SK-N-SH (cell line): ENCODE data around the gene HMBS. TPM values are rescaled to one million over a fixed set of nuclear protein-coding genes. Genes with fewer than 3 reads are reported as not detected.

Experiments used
- CTCF ChIA-PET: fragments of 300-600, 350-600 bp; formaldehyde crosslinking; extraction: SDS; loops from one replicate; lab custom pipeline; 2021; lab: Yijun Ruan, JAX
- POLR2A ChIA-PET: fragments of 350-600 bp; sonication (Branson Sonifier 250); formaldehyde crosslinking; extraction: SDS; loops from one replicate; lab custom pipeline; 2020; ENCODE audit warnings: antibody characterized with exemption, inconsistent platforms; lab: Yijun Ruan, JAX
- DNase-seq: peaks from one replicate; pipeline ENCODE4 v3.0.0; 2012
- H2AFZ ChIP-seq: fragments of 200-600 bp; sonication (generic); 2 replicates; pipeline ENCODE4 v1.8.1; 2016; ENCODE audit warnings: antibody characterized with exemption, mild to moderate bottlenecking, low read depth
- H3F3A ChIP-seq: fragments of 200-600 bp; sonication (generic); replicated peaks from 2 replicates; pipeline ENCODE3; 2016; ENCODE audit warnings: antibody characterized with exemption, mild to moderate bottlenecking; ENCODE audit not compliant: insufficient read depth
- H3K27ac ChIP-seq, 2 experiments: fragments of 200-500 bp in 1 of 2; fragments of 200-600 bp in 1 of 2; sonication (Bioruptor generic) in 1 of 2; sonication (generic), shearing (Covaris generic) in 1 of 2; 2 replicates each; pipeline versions ENCODE4 v1.5.1 to v1.6.1; 2014 to 2016; ENCODE audit warnings: low read depth in 2 of 2, inconsistent platforms in 1 of 2, low read length in 1 of 2, mild to moderate bottlenecking in 1 of 2, mixed read lengths in 1 of 2
- H3K27me3 ChIP-seq: fragments of 200-600 bp; sonication (generic), shearing (Covaris generic); 2 replicates; pipeline ENCODE4 v1.6.1; 2016; ENCODE audit warnings: mixed run types; ENCODE audit not compliant: insufficient read depth
- H3K36me3 ChIP-seq, 2 experiments: fragments of 200-500 bp in 1 of 2; fragments of 200-600 bp in 1 of 2; sonication (Bioruptor generic) in 1 of 2; sonication (generic) in 1 of 2; replicated peaks in 1 of 2; 2 replicates each; pipeline versions ENCODE3 to v1.5.1; 2014 to 2016; ENCODE audit warnings: low read length in 1 of 2, mild to moderate bottlenecking in 1 of 2; ENCODE audit not compliant: insufficient read depth in 2 of 2, control insufficient read depth in 1 of 2
- H3K4me1 ChIP-seq, 2 experiments: fragments of 200-500 bp in 1 of 2; fragments of 200-600 bp in 1 of 2; sonication (Bioruptor generic) in 1 of 2; sonication (generic), shearing (Covaris generic) in 1 of 2; 2 replicates each; pipeline versions ENCODE4 v1.5.1 to v1.6.1; 2014 to 2016; ENCODE audit warnings: low read depth in 1 of 2, low read length in 1 of 2, mixed run types in 1 of 2; ENCODE audit not compliant: insufficient read depth in 2 of 2, control insufficient read depth in 1 of 2
- H3K4me2 ChIP-seq: fragments of 200-600 bp; sonication (generic), shearing (Covaris generic); 2 replicates; pipeline ENCODE4 v1.6.1; 2017; ENCODE audit warnings: mixed run types
- H3K4me3 ChIP-seq, 2 experiments: fragments of 200-500 bp in 1 of 2; fragments of 200-600 bp in 1 of 2; sonication (Bioruptor generic) in 1 of 2; sonication (generic), shearing (Covaris generic) in 1 of 2; 2 replicates each; pipeline versions ENCODE4 v1.5.1 to v1.8.1; 2014 to 2016; ENCODE audit warnings: low read depth in 2 of 2, inconsistent platforms in 1 of 2, low read length in 1 of 2, mild to moderate bottlenecking in 1 of 2, mixed read lengths in 1 of 2, moderate library complexity in 1 of 2
- H3K79me2 ChIP-seq: fragments of 200-600 bp; sonication (generic); 2 replicates; pipeline ENCODE4 v1.8.1; 2017; ENCODE audit warnings: mild to moderate bottlenecking; ENCODE audit not compliant: insufficient read depth
- H3K9ac ChIP-seq: fragments of 200-600 bp; sonication (generic); 2 replicates; pipeline ENCODE4 v1.6.1; 2017; ENCODE audit warnings: mixed run types
- H3K9me2 ChIP-seq: fragments of 200-600 bp; sonication (generic); 2 replicates; pipeline ENCODE4 v1.6.1; 2017; ENCODE audit warnings: mixed run types
- H3K9me3 ChIP-seq: fragments of 200-600 bp; sonication (generic); 2 replicates; pipeline ENCODE4 v1.6.1; 2017; ENCODE audit warnings: mixed run types, mild to moderate bottlenecking, moderate library complexity
- H4K20me1 ChIP-seq: fragments of 200-600 bp; sonication (generic); 2 replicates; pipeline ENCODE4 v1.6.1; 2017; ENCODE audit warnings: mild to moderate bottlenecking, mixed run types; ENCODE audit not compliant: insufficient read depth
- CHD2 ChIP-seq: fragments of 150-350 bp; IDR thresholded peaks from 2 replicates; pipeline ENCODE4 v1.6.1; 2018; ENCODE audit warnings: low read length; ENCODE audit not compliant: partially characterized antibody
- EP300 ChIP-seq, 2 experiments: IDR thresholded peaks; 2 replicates each; pipeline versions ENCODE4 v1.4.0 to v1.6.1; 2012; ENCODE audit warnings: borderline replicate concordance in 1 of 2, low read depth in 1 of 2, low read length in 1 of 2
- FOXJ3 ChIP-seq: sonication (generic); formaldehyde crosslinking; IDR thresholded peaks from 2 replicates; pipeline ENCODE4 v1.5.1; 2020; ENCODE audit warnings: mild to moderate bottlenecking, missing genetic modification reagents
- FOXM1 ChIP-seq: IDR thresholded peaks from 2 replicates; pipeline ENCODE4 v1.4.0; 2012; ENCODE audit warnings: low read depth, mild to moderate bottlenecking
- GABPA ChIP-seq: IDR thresholded peaks from 2 replicates; pipeline ENCODE4 v1.4.0; 2012; ENCODE audit warnings: low read depth, mild to moderate bottlenecking
- GATA2 ChIP-seq: sonication (generic); formaldehyde crosslinking; IDR thresholded peaks from 2 replicates; pipeline ENCODE4 v1.5.0; 2020; ENCODE audit warnings: mild to moderate bottlenecking, missing genetic modification reagents
- PBX3 ChIP-seq: IDR thresholded peaks from 2 replicates; pipeline ENCODE4; 2012
- RCOR1 ChIP-seq: fragments of 150-350 bp; IDR thresholded peaks from 2 replicates; pipeline ENCODE4 v1.6.1; 2017; ENCODE audit warnings: antibody characterized with exemption, low read length
- REST ChIP-seq: IDR thresholded peaks from 2 replicates; pipeline ENCODE4 v1.6.1; 2012; ENCODE audit warnings: mild to moderate bottlenecking, low read depth, low read length, moderate library complexity
- RFX5 ChIP-seq: IDR thresholded peaks from 2 replicates; pipeline ENCODE4 v1.6.1; 2012; ENCODE audit warnings: mild to moderate bottlenecking, improper control_type of control experiment, low read length
- RXRA ChIP-seq: IDR thresholded peaks from 2 replicates; pipeline ENCODE4 v1.4.0; 2012; ENCODE audit warnings: low read depth, mild to moderate bottlenecking, borderline replicate concordance
- SIN3A ChIP-seq: IDR thresholded peaks from 2 replicates; pipeline ENCODE4 v1.6.1; 2012; ENCODE audit warnings: low read depth, mild to moderate bottlenecking, low read length, moderate library complexity, borderline replicate concordance
- SMC3 ChIP-seq: IDR thresholded peaks from 2 replicates; pipeline ENCODE4 v1.6.1; 2012; ENCODE audit warnings: low read depth, low read length, improper control_type of control experiment
- TEAD4 ChIP-seq: IDR thresholded peaks from 2 replicates; pipeline ENCODE4 v1.4.0; 2012; ENCODE audit warnings: mild to moderate bottlenecking, borderline replicate concordance; ENCODE audit not compliant: insufficient read depth
- USF2 ChIP-seq: fragments of 150-350 bp; IDR thresholded peaks from 2 replicates; pipeline ENCODE4 v1.6.1; 2017; ENCODE audit warnings: antibody characterized with exemption, low read length, low read depth, borderline replicate concordance
- YY1 ChIP-seq: IDR thresholded peaks from 2 replicates; pipeline ENCODE4 v1.4.0; 2012; ENCODE audit warnings: low read depth, mild to moderate bottlenecking
- ZBTB33 ChIP-seq: IDR thresholded peaks from 2 replicates; pipeline ENCODE4 v1.4.0; 2012; ENCODE audit warnings: low read depth, borderline replicate concordance
- WGBS: methylation state at CpG from one replicate; pipeline ENCODE4 v1.1.6; 2017; ENCODE audit warnings: low lambda C conversion rate; 5-methylcytosine and 5-hydroxymethylcytosine counted together
- polyA plus RNA-seq, 3 experiments: library from polyadenylated mRNA; depleted of rRNA; stranded (reverse); fragments of >200 nt; gene quantifications; 2 replicates each; pipeline ENCODE4 v1.2.3, GENCODE V29; 2012

HMBS gene
- polyA plus RNA-seq, 1 of the 3 experiments (the other 2 are of a cell fraction), result 69.4 TPM

- H3K9me2 ChIP-seq, result no peaks in the 10 kb centered on the region
- no peak overlapping the region for H3K9ac ChIP-seq
- H3K36me3 ChIP-seq, result peaks cover 0 to 4% of the 10 kb centered on the region in 2 experiments
- no peak overlapping the region for H3K27ac ChIP-seq
- CTCF ChIA-PET, result interaction anchor here (1.4 to 1.6 kb wide), 2 partner anchors 41 to 145 kb away, joined by 3 to 4 read pairs; partner anchors contain the start of gene CBL
- TF ChIP-seq YY1 (no peak), FOXJ3 (no peak), RCOR1 (no peak)
- TF ChIP-seq, all 33 proteins: peak for 0
- Histone ChIP-seq H4K20me1 (no peaks in the 10 kb centered on the region), H2AFZ (no peak overlapping the region), H3K9me3 (no peaks in the 10 kb centered on the region), H3K4me1 (peaks cover 4 to 6% of the 10 kb centered on the region in 2 experiments; a peak in 2 of 4 replicates), H3K27me3 (no peaks in the 10 kb centered on the region), H3F3A (peaks cover 19% of the 10 kb centered on the region), H3K4me3 (no peak overlapping the region), H3K4me2 (no peak overlapping the region), H3K79me2 (peaks cover 19% of the 10 kb centered on the region)
- no peak for DNase-seq
- 84% methylated on average over 3 of the region's 3 CpGs for WGBS
- POLR2A ChIA-PET, result interaction anchor here (0.6 kb wide), 1 partner anchor 81 kb away, joined by 3 read pairs; no protein-coding TSS in a partner anchor
Observed at GRCh38 chr11:119061256-119061655, 23.4 kb upstream of the HMBS start.

- Histone ChIP-seq H3K4me2 (no peak overlapping the region), H3K4me1 (peaks cover 4 to 9% of the 10 kb centered on the region in 2 experiments; a peak in 2 of 4 replicates)
- TF ChIP-seq RFX5 (no peak), ZBTB33 (no peak), CHD2 (no peak), USF2 (no peak), EP300 (IDR thresholded peaks at IDR 0.05; ENCODE audit: borderline replicate concordance in 1 of 2, low read depth in 1 of 2, low read length in 1 of 2) (no peak), REST (no peak), GABPA (no peak), FOXM1 (no peak), GATA2 (CRISPR knock-in tag) (no peak), SIN3A (no peak), RXRA (no peak), FOXJ3 (no peak), PBX3 (no peak), TEAD4 (no peak), SMC3 (no peak)
- TF ChIP-seq, all 33 proteins: peak for 0
- no peak overlapping the region for H3K4me3 ChIP-seq
- H4K20me1 ChIP-seq, result no peaks in the 10 kb centered on the region
- peaks cover 0 to 4% of the 10 kb centered on the region in 2 experiments for H3K36me3 ChIP-seq
- ChIA-PET POLR2A (no interaction called here), CTCF (interaction anchor here (1.4 kb wide), 1 partner anchor 40 kb away, joined by 3 read pairs; no protein-coding TSS in a partner anchor)
- no peak for DNase-seq
- H3K9ac ChIP-seq, result no peak overlapping the region
- peaks cover 23% of the 10 kb centered on the region for H3F3A ChIP-seq
- H3K27me3 ChIP-seq, result no peaks in the 10 kb centered on the region
- H2AFZ ChIP-seq, result no peak overlapping the region
- no peaks in the 10 kb centered on the region for H3K9me2 ChIP-seq
- H3K27ac ChIP-seq, result no peak overlapping the region
- WGBS, result 83% methylated on average over 5 of the region's 5 CpGs
- peaks cover 22% of the 10 kb centered on the region for H3K79me2 ChIP-seq
- H3K9me3 ChIP-seq, result no peaks in the 10 kb centered on the region
Observed at GRCh38 chr11:119062779-119063178, 21.9 kb upstream of the HMBS start.
